PC-9 (cell line): Measurements from ENCODE around the gene CHPF2. TPM values are rescaled to one million over a fixed set of nuclear protein-coding genes. Genes with fewer than 3 reads are reported as not detected.

ENCODE experiments used
- BruUV-seq: library from RNA; stranded (reverse); fragments of 400-500 nt; replicated peaks from 2 replicates; lab custom pipeline; 2021; lab: Mats Ljungman, UMichigan
- CTCF ChIA-PET: fragments of 300-600 bp; sonication (Branson Sonifier 250); formaldehyde crosslinking; loops from one replicate; lab custom pipeline; 2022; ENCODE audit warnings: antibody characterized with exemption; lab: Charles Lee
- POLR2A ChIA-PET: fragments of 300-600 bp; sonication (Branson Sonifier 250); formaldehyde crosslinking; loops from one replicate; lab custom pipeline; 2022; ENCODE audit warnings: antibody characterized with exemption; ENCODE audit not compliant: unreplicated experiment; lab: Charles Lee
- DNase-seq, 2 experiments: peaks; one replicate each; pipeline versions ENCODE4 v3.0.0 to v3.0.0-alpha.2; 2015 to 2022; ENCODE audit warnings: mixed read lengths in 1 of 2
- H2AFZ ChIP-seq: fragments of 200-600 bp; sonication (generic); 2 replicates; pipeline ENCODE4 v1.8.1; 2017; ENCODE audit warnings: antibody characterized with exemption
- H3F3A ChIP-seq: fragments of 200-600 bp; sonication (generic); 2 replicates; pipeline ENCODE4 v1.8.1; 2017; ENCODE audit warnings: antibody characterized with exemption, mild to moderate bottlenecking, low read depth; ENCODE audit not compliant: insufficient read depth
- H3K27ac ChIP-seq: fragments of 200-600 bp; sonication (generic); 2 replicates; pipeline ENCODE4 v1.6.1; 2016; ENCODE audit warnings: mixed run types
- H3K27me3 ChIP-seq: fragments of 200-600 bp; sonication (generic); 2 replicates; pipeline ENCODE4 v1.6.1; 2016; ENCODE audit warnings: low read depth, mixed run types; ENCODE audit not compliant: insufficient read depth
- H3K36me3 ChIP-seq: fragments of 200-600 bp; sonication (generic); 2 replicates; pipeline ENCODE4 v1.6.1; 2016; ENCODE audit warnings: low read depth, mixed run types
- H3K4me1 ChIP-seq: fragments of 200-600 bp; sonication (generic); replicated peaks from 2 replicates; pipeline ENCODE4 v1.6.1; 2016; ENCODE audit warnings: mixed run types; ENCODE audit not compliant: insufficient read depth
- H3K4me2 ChIP-seq: fragments of 200-600 bp; sonication (generic); 2 replicates; pipeline ENCODE4 v1.6.1; 2017; ENCODE audit warnings: mixed run types
- H3K4me3 ChIP-seq: fragments of 200-600 bp; sonication (generic); 2 replicates; pipeline ENCODE4 v1.6.1; 2016; ENCODE audit warnings: mixed run types
- H3K79me2 ChIP-seq: fragments of 200-600 bp; sonication (generic); 2 replicates; pipeline ENCODE4 v1.6.1; 2017; ENCODE audit warnings: low read depth, mixed run types
- H3K9me2 ChIP-seq: fragments of 200-600 bp; sonication (generic); 2 replicates; pipeline ENCODE4 v1.8.1; 2017; ENCODE audit warnings: mild to moderate bottlenecking; ENCODE audit not compliant: insufficient read depth
- H3K9me3 ChIP-seq: fragments of 200-600 bp; sonication (generic); 2 replicates; pipeline ENCODE4 v1.8.1; 2016; ENCODE audit warnings: low read depth; ENCODE audit not compliant: insufficient read depth
- H4K20me1 ChIP-seq: fragments of 200-600 bp; sonication (generic); 2 replicates; pipeline ENCODE4 v1.8.1; 2017; ENCODE audit not compliant: insufficient read depth
- EZH2 ChIP-seq: fragments of 200-600 bp; sonication (generic); IDR thresholded peaks from 2 replicates; pipeline ENCODE4 v1.8.0; 2017; ENCODE audit warnings: antibody characterized with exemption, low read depth
- intact Hi-C: fragments of 100-400 bp; cut with micrococcal nuclease; formaldehyde crosslinking; loops from one replicate; pipeline ENCODE4 v1.10.0; 2022; ENCODE audit not compliant: unreplicated experiment
- total RNA-seq: library from RNA; stranded (reverse); gene quantifications from 2 replicates; pipeline ENCODE4 v1.2.3, GENCODE V29; 2021
- TF ChIP-seq, protein P1 (sequence below): fragments of 200-600 bp; sonication (generic); conservative IDR thresholded peaks from 2 replicates; pipeline ENCODE4 v1.6.1; 2017; ENCODE audit warnings: mixed run types, antibody characterized with exemption, mild to moderate bottlenecking, moderate library complexity

The CHPF2 gene
- total RNA-seq, 1 experiment from 2014 or later = 54.9 TPM

DNA sequence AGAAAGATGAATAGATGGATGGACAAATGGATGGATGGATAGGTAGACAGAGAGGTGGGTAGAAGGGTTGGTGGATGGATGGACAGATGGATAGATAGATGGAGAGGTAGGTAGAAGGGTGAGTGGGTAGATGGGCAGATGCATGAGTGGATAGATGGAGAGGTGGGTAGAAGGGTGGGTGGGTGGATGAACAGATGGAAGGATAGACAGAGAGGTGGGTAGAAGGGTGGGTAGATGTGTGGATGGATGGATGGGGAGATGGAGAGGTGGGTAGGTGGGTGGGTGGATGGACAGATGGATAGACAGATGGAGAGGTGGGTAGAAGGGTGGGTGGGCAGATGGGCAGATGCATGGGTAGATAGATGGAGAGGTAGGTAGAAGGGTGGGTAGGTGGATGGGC is 34.4 kb upstream of the CHPF2 start:
- no peaks in the 10 kb centered on the region for H3F3A ChIP-seq
- BruUV-seq = no TSS peak
- H3K36me3 ChIP-seq = no peaks in the 10 kb centered on the region
- intact Hi-C loops = no loop called here
- no peaks in the 10 kb centered on the region for H3K9me3 ChIP-seq
- H3K27me3 ChIP-seq = peaks cover 100% of the 10 kb centered on the region
- H3K4me1 ChIP-seq = no peaks in the 10 kb centered on the region
- H3K4me3 ChIP-seq = no peak overlapping the region
- H4K20me1 ChIP-seq = no peaks in the 10 kb centered on the region
- ChIA-PET POLR2A (no interaction called here), CTCF (no interaction called here)
- H3K27ac ChIP-seq = no peak overlapping the region
- H2AFZ ChIP-seq = no peak overlapping the region
- H3K4me2 ChIP-seq = no peak overlapping the region
- H3K9me2 ChIP-seq = no peaks in the 10 kb centered on the region
- no peak for DNase-seq
- H3K79me2 ChIP-seq = no peaks in the 10 kb centered on the region
- TF ChIP-seq EZH2 = no peak
- TF ChIP-seq, protein P1, sequence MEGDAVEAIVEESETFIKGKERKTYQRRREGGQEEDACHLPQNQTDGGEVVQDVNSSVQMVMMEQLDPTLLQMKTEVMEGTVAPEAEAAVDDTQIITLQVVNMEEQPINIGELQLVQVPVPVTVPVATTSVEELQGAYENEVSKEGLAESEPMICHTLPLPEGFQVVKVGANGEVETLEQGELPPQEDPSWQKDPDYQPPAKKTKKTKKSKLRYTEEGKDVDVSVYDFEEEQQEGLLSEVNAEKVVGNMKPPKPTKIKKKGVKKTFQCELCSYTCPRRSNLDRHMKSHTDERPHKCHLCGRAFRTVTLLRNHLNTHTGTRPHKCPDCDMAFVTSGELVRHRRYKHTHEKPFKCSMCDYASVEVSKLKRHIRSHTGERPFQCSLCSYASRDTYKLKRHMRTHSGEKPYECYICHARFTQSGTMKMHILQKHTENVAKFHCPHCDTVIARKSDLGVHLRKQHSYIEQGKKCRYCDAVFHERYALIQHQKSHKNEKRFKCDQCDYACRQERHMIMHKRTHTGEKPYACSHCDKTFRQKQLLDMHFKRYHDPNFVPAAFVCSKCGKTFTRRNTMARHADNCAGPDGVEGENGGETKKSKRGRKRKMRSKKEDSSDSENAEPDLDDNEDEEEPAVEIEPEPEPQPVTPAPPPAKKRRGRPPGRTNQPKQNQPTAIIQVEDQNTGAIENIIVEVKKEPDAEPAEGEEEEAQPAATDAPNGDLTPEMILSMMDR = no peak

DNA sequence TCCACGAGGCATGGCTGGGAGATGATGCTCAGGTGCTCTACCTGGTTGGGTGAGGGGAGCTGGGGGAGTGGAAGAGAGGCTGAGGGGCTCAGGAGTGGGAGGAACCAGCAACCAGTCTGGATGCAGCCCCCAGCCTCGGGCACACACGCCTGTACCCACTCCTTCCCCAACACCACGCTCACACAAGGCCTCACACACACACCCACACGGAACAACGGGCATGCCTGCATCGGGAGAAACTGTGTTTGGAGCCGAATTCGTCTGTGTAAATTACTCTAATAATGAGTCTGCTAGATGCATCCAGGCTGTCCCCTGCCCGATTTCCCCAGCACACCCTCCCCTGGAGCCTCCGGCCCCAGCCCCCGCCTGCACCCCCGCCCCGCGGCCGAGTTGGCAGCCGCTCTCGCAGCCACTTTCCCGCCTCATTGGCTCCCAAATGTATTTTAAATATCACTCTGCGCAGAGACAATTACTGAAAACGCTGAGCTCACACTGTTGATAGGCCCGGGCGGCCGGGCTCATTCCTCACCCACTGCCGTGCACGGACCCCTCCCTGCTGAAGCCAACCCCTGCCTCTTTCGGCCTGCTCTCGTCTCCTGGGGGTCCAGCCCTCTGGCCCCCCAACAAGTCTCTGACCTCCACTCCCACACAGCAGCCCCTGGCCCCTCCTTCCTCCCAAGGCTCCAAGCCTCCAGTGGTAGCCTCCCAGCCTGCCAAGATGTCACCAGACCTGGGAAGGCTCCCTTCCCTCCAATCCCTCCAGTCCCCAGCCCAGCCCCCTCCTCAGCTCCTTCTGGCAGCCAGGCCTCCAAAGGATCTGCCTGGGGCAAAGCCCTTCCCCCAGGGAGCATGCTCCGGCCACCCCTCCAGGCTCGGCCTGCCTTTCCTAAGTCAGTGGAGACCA is 33.1 kb upstream of the CHPF2 start:
- no peak overlapping the region for H3K4me3 ChIP-seq
- H2AFZ ChIP-seq = no peak overlapping the region
- no peaks in the 10 kb centered on the region for H3K79me2 ChIP-seq
- H3K36me3 ChIP-seq = no peaks in the 10 kb centered on the region
- no peaks in the 10 kb centered on the region for H4K20me1 ChIP-seq
- no peaks in the 10 kb centered on the region for H3K4me1 ChIP-seq
- TF ChIP-seq, protein P1 = no peak
- TF ChIP-seq EZH2 = no peak
- no peak for DNase-seq
- BruUV-seq = no TSS peak
- H3K27me3 ChIP-seq = peaks cover 100% of the 10 kb centered on the region
- no peaks in the 10 kb centered on the region for H3F3A ChIP-seq
- POLR2A ChIA-PET = no interaction called here
- H3K9me3 ChIP-seq = no peaks in the 10 kb centered on the region
- H3K27ac ChIP-seq = no peak overlapping the region
- CTCF ChIA-PET = no interaction called here
- no peaks in the 10 kb centered on the region for H3K9me2 ChIP-seq
- no peak overlapping the region for H3K4me2 ChIP-seq
- intact Hi-C loops = no loop called here

DNA sequence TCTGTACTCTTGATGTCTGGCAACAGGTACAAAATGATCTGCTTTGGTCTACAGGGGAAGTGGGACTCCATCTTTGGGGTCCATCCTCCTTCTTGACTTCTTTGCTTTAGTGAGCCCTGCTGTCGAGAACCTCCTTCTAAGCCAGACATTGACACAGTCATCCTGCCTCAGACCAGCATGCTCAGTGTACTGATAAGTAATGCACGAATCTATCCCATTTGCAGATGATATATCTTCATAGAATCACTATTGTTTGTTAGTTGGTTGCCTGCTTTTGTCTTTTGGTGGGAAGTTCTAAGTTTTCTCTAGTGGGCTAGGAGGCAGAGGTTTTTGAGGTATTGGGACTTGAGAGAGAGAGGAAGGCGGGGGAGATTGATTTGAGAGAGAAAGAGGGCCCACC is 30.9 kb upstream of the CHPF2 start:
- intact Hi-C loops = no loop called here

More for the DNA sequence above, 30.9 kb upstream of the CHPF2 start:
- H3K9me3 ChIP-seq = no peaks in the 10 kb centered on the region
- POLR2A ChIA-PET = no interaction called here
- TF ChIP-seq, protein P1 = no peak
- no peak for TF ChIP-seq EZH2
- H4K20me1 ChIP-seq = no peaks in the 10 kb centered on the region
- no peak for DNase-seq
- no peaks in the 10 kb centered on the region for H3K79me2 ChIP-seq
- H3K4me1 ChIP-seq = no peaks in the 10 kb centered on the region
- H3K4me2 ChIP-seq = no peak overlapping the region
- H3F3A ChIP-seq = no peaks in the 10 kb centered on the region
- H3K4me3 ChIP-seq = no peak overlapping the region
- H3K36me3 ChIP-seq = no peaks in the 10 kb centered on the region
- CTCF ChIA-PET = no interaction called here
- H3K27me3 ChIP-seq = peaks cover 100% of the 10 kb centered on the region
- H2AFZ ChIP-seq = no peak overlapping the region
- H3K9me2 ChIP-seq = no peaks in the 10 kb centered on the region
- BruUV-seq = no TSS peak
- H3K27ac ChIP-seq = no peak overlapping the region
